ENCODE results near the gene MAJIN.

GRCh38 chr11:64951529-64951928 lies 20.4 kb downstream of the MAJIN start:
- TF ChIP-seq EZH2 (IDR thresholded peaks at IDR 0.05), result no peak
- no peak for TF ChIP-seq POLR2AphosphoS5 (IDR thresholded peaks at IDR 0.05; ENCODE audit: borderline replicate concordance, low read depth, low read length)
